Kidney (tissue), 22 donors: ENCODE data around the gene F12. TPM values are rescaled to one million over a fixed set of nuclear protein-coding genes. Genes with fewer than 3 reads are reported as not detected.

ENCODE experiments used
- DNase-seq, 5 donors: peaks; one replicate each; pipeline ENCODE4 v3.0.0-alpha.2; 2013 to 2020
- FAIRE-seq: peaks from 2 replicates; lab custom pipeline; 2012; peaks lifted over from hg19 to GRCh38; lab: Jason Lieb, UNC
- H3K27ac ChIP-seq, 2 donors: one replicate each; pipeline ENCODE4 v1.7.0; 2013; ENCODE audit warnings: low read depth in 2 of 2, low read length in 2 of 2, inconsistent platforms in 1 of 2
- H3K27me3 ChIP-seq: one replicate; pipeline ENCODE4 v1.7.1; 2013; ENCODE audit warnings: low read length, inconsistent platforms; ENCODE audit not compliant: control insufficient read depth, insufficient read depth
- H3K36me3 ChIP-seq, 3 donors: one replicate each; pipeline versions ENCODE4 v1.7.0 to v1.7.1; 2013; ENCODE audit warnings: low read length in 3 of 3, control low read depth in 1 of 3, inconsistent platforms in 1 of 3; ENCODE audit not compliant: insufficient read depth in 3 of 3, control insufficient read depth in 2 of 3
- H3K4me1 ChIP-seq, 3 donors: one replicate each; pipeline versions ENCODE4 v1.7.0 to v1.7.1; 2013; ENCODE audit warnings: low read length in 3 of 3, inconsistent platforms in 1 of 3, low read depth in 1 of 3; ENCODE audit not compliant: control insufficient read depth in 2 of 3, insufficient read depth in 2 of 3
- H3K4me3 ChIP-seq, 3 donors: one replicate each; pipeline versions ENCODE4 v1.7.0 to v1.8.1; 2013; ENCODE audit warnings: low read length in 3 of 3, control low read depth in 1 of 3, inconsistent platforms in 1 of 3
- H3K9ac ChIP-seq, 3 donors: one replicate each; pipeline versions ENCODE4 v1.7.0 to v1.7.1; 2013; ENCODE audit warnings: low read length in 3 of 3, control low read depth in 1 of 3, inconsistent platforms in 1 of 3
- H3K9me3 ChIP-seq, 3 donors: one replicate each; pipeline versions ENCODE4 v1.7.0 to v1.7.1; 2013; ENCODE audit warnings: low read length in 3 of 3, control low read depth in 1 of 3, inconsistent platforms in 1 of 3; ENCODE audit not compliant: control insufficient read depth in 2 of 3, insufficient read depth in 1 of 3
- intact Hi-C: fragments of 100-400 bp; cut with DNase I; formaldehyde crosslinking; loops from one replicate; pipeline ENCODE4 v1.11.1; 2022
- long read RNA-seq, 10 donors: library from polyadenylated mRNA in 1 of 10; unstranded in 1 of 10; transcript quantifications; one replicate each; pipeline ENCODE4 v2.0.0 and lab custom pipeline, GENCODE V29; 2021 to 2026
- polyA plus RNA-seq: library from polyadenylated mRNA; stranded (reverse); fragments of 350-450 nt; fragmentation: Illumina TruSeq; extraction: RNeasy Lipid Tissue Mini Kit (QIAGEN cat#74804); gene quantifications from one replicate; pipeline ENCODE4 v1.2.3, GENCODE V29; 2014; ENCODE audit warnings: low read depth, low replicate concordance; ENCODE audit not compliant: insufficient read depth
- total RNA-seq: library from RNA; stranded (reverse); fragmentation: NEBNext Ultra II Directional; extraction: Animal tissue kit (Norgen Biotek cat#: 25700); gene quantifications from one replicate; pipeline ENCODE4 v1.2.1, GENCODE V29; 2021
- TF ChIP-seq, protein P1 (sequence below): IDR thresholded peaks from 3 replicates; pipeline ENCODE4 v1.5.1; 2012; ENCODE audit warnings: mild to moderate bottlenecking, moderate library complexity, borderline replicate concordance; ENCODE audit not compliant: insufficient read depth; ENCODE audit errors: extremely low read depth
- donor health status: control.
- donor health status: control.
- donor health status: control.
- donor health status: control.
- donor health status: control.
- donor health status: DM: yes; HTN: yes; CAD: no.
- donor health status: Normal renal cell carcinoma (clear cell type).

The F12 gene
- total RNA-seq (4.2 TPM), polyA plus RNA-seq (3.1 TPM)
- long read RNA-seq, donor 1: 0 reads
- long read RNA-seq, donor 2, partial matches to known transcripts: 0 of 1 reads
- long read RNA-seq, donor 2, other reads (novel, unspliced or antisense): 0 of 1 reads
- long read RNA-seq, donor 3: 0 reads
- long read RNA-seq, donor 4, partial matches to known transcripts: 0 of 1 reads
- long read RNA-seq, donor 4, other reads (novel, unspliced or antisense): 0 of 1 reads
- long read RNA-seq, donor 5: 0 reads
- long read RNA-seq, donor 6: 0 reads
- long read RNA-seq, donor 7, partial matches to known transcripts: 9 of 15 reads
- long read RNA-seq, donor 7, other reads (novel, unspliced or antisense): 3 of 15 reads
- long read RNA-seq, donor 8: 0 reads
- long read RNA-seq, donor 9: 0 reads
- long read RNA-seq, donor 10: 0 reads

- DNase-seq: no peak
- Histone ChIP-seq H3K4me3 (no peak within 1 kb of the TSS), H3K9me3 (no peaks in the 10 kb centered on the region), H3K27me3 (no peaks in the 10 kb centered on the region), H3K27ac (no peak within 1 kb of the TSS), H3K4me1 (peaks cover 0 to 6% (median 0%) of the 10 kb centered on the region in 3 donors), H3K36me3 (no peaks in the 10 kb centered on the region), H3K9ac (no peak within 1 kb of the TSS)
- TF ChIP-seq, protein P1, sequence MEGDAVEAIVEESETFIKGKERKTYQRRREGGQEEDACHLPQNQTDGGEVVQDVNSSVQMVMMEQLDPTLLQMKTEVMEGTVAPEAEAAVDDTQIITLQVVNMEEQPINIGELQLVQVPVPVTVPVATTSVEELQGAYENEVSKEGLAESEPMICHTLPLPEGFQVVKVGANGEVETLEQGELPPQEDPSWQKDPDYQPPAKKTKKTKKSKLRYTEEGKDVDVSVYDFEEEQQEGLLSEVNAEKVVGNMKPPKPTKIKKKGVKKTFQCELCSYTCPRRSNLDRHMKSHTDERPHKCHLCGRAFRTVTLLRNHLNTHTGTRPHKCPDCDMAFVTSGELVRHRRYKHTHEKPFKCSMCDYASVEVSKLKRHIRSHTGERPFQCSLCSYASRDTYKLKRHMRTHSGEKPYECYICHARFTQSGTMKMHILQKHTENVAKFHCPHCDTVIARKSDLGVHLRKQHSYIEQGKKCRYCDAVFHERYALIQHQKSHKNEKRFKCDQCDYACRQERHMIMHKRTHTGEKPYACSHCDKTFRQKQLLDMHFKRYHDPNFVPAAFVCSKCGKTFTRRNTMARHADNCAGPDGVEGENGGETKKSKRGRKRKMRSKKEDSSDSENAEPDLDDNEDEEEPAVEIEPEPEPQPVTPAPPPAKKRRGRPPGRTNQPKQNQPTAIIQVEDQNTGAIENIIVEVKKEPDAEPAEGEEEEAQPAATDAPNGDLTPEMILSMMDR: no peak
- intact Hi-C loops: loop anchor here (5.0 kb wide), 1 partner anchor 43 kb away; no protein-coding TSS in a partner anchor
- no peak for FAIRE-seq
These were observed at the start of gene F12 for GRCh38 chr5:177409043-177409801. Gene F12, minus strand, starts transcription at chr5:177409564. Its CDS starts 37 bp downstream, at chr5:177409527.

DNA sequence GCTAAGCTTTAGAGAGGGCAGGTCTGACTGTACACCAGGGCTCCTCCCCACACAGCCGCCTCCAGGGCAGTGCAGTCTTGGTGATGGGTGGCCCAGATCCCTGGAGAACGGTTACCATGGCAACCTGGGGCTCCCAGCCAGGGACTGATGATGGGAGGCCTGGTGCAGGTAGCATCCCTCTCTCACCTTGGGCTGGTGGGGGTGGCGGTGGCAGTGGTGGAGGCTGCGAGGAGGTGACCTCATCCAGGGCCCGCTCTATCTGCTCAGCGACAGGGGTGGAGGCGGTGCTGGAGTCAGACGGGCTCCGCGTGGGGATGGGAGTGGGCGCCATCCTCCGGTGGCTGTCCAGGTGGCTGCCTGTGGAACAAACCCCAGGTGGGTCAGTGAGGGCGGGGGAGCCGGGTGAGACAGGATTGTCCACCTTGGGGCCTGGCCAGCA is 49.6 kb upstream of the F12 start:
- intact Hi-C loops: no loop called here
- no peak overlapping the region for H3K9ac ChIP-seq
- no peak overlapping the region for H3K27ac ChIP-seq
- H3K9me3 ChIP-seq: no peaks in the 10 kb centered on the region
- no peaks in the 10 kb centered on the region for H3K27me3 ChIP-seq
- FAIRE-seq: no peak
- no peaks in the 10 kb centered on the region for H3K36me3 ChIP-seq
- TF ChIP-seq, protein P1: no peak
- peaks cover 0 to 10% (median 0%) of the 10 kb centered on the region in 3 donors for H3K4me1 ChIP-seq
- H3K4me3 ChIP-seq: no peak overlapping the region
- peak in 2 of 5 donors; percentile 80 to 81 for DNase-seq

DNA sequence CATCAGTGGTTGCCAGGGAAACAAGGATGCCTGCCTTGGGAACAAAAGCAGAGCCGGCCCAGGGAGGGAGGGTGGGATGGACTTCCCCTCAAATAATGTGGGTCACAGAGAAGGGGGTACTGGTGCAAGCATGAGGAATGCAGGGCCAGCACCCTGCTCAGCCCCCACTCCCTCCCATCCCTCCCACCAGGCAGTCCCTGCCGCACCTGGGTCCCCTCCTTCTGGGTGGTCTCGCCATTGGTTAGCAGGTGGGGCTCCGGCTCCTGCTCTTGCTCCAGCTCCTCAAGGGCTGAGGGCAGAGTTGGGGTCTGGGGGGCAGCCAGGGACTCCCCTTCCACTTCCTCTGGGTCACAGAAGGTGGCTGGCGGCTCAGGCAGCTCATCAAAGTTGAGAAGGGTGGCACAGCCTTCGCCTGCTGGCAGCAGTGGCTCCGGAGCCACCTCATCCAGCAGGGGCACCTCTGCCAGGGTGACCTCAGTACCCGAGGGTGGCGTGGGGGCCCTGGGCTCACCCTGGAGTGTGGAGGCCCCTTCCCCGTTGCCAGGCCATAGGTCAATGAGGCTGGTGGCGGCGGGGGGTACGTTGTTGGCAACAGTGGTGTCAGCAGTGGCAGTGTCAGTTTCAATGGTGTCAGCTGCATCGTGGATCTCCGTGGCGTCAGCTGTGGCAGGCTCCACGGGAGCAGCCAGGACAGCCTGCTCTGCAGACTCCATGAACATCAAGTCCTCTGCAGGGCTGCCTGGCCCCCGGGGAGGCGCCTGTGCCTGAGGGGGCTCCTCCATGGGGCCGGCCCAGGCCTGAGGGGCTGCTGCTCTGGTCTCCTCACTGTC is 48.7 kb upstream of the F12 start:
- Histone ChIP-seq H3K9ac (no peak overlapping the region), H3K4me3 (no peak overlapping the region), H3K4me1 (peaks cover 0 to 13% (median 0%) of the 10 kb centered on the region in 3 donors), H3K36me3 (no peaks in the 10 kb centered on the region), H3K9me3 (no peaks in the 10 kb centered on the region), H3K27me3 (no peaks in the 10 kb centered on the region), H3K27ac (no peak overlapping the region)
- intact Hi-C loops: no loop called here
- FAIRE-seq (no peak), DNase-seq (no peak)
- TF ChIP-seq, protein P1: no peak
